IgD-negative memory B cell (primary cell): Measurements from ENCODE around the gene CLK1. TPM values are rescaled to one million over a fixed set of nuclear protein-coding genes. Genes with fewer than 3 reads are reported as not detected.
A peak's percentile ranks its signal among the peaks of the same experiment; 100 is the strongest.
"Not testable (repeated sequence)": the region's sequence is repeated elsewhere in the genome, so short reads cannot be mapped to it uniquely, and the experiment has no call there.

Experiments used
- H3K27ac Mint-ChIP-seq, 3 donors: one replicate each; pipeline ENCODE4 v1.8.0; 2020 to 2022; ENCODE audit warnings: mild to moderate bottlenecking in 3 of 3, mixed read lengths in 3 of 3, moderate library complexity in 1 of 3
- H3K27me3 Mint-ChIP-seq: one replicate; pipeline ENCODE4 v1.8.0; 2021; ENCODE audit warnings: mixed read lengths
- H3K36me3 Mint-ChIP-seq: one replicate; pipeline ENCODE4 v1.8.0; 2020; ENCODE audit warnings: mild to moderate bottlenecking, mixed read lengths
- H3K4me1 Mint-ChIP-seq, 3 donors: one replicate each; pipeline ENCODE4 v1.8.0; 2020 to 2022; ENCODE audit warnings: mixed read lengths in 3 of 3, mild to moderate bottlenecking in 1 of 3
- H3K4me3 Mint-ChIP-seq, 4 donors: one replicate each; pipeline ENCODE4 v1.8.0; 2020 to 2022; ENCODE audit warnings: mild to moderate bottlenecking in 4 of 4, mixed read lengths in 4 of 4, moderate library complexity in 3 of 4
- H3K9me3 Mint-ChIP-seq, 3 donors: one replicate each; pipeline ENCODE4 v1.8.0; 2020 to 2021; ENCODE audit warnings: mixed read lengths in 3 of 3, mild to moderate bottlenecking in 1 of 3
- polyA plus RNA-seq: library from polyadenylated mRNA; unstranded; fragments of 300-500 nt; fragmentation: Illumina TruSeq; gene quantifications from one replicate; pipeline ENCODE4 v1.2.3, GENCODE V29; 2021

The CLK1 gene
- 83.8 TPM for polyA plus RNA-seq

- H3K36me3 Mint-ChIP-seq, result peaks cover 10% of the 10 kb centered on the region
- peaks cover 27 to 34% (median 33%) of the 10 kb centered on the region in 3 donors for H3K4me1 Mint-ChIP-seq
- H3K27me3 Mint-ChIP-seq, result no peaks in the 10 kb centered on the region
Measured at GRCh38 chr2:200864176-200865034, at the start of gene CLK1. TSS of gene CLK1 (minus strand) at chr2:200864658. CDS start at chr2:200861862, 2,796 bp downstream.

GRCh38 chr2:200913654-200914053 is 49.2 kb upstream of the CLK1 start:
- Mint-ChIP-seq H3K4me1 (no peaks in the 10 kb centered on the region), H3K36me3 (no peaks in the 10 kb centered on the region), H3K27me3 (no peaks in the 10 kb centered on the region), H3K9me3 (no peaks in the 10 kb centered on the region), H3K27ac (peak overlapping the region in 1 of 3 donors; percentile 9), H3K4me3 (no peak overlapping the region)

More at GRCh38 chr2:200864176-200865034, at the start of gene CLK1:
- Mint-ChIP-seq H3K4me3 (peak within 1 kb of the TSS; percentile 91 to 100 (median 98)), H3K9me3 (no peaks in the 10 kb centered on the region), H3K27ac (peak within 1 kb of the TSS; percentile 85 to 100 (median 98))

- H3K27me3 Mint-ChIP-seq, result no peaks in the 10 kb centered on the region
- no peaks in the 10 kb centered on the region for H3K36me3 Mint-ChIP-seq
- no peak overlapping the region for H3K27ac Mint-ChIP-seq
- no peak overlapping the region for H3K4me3 Mint-ChIP-seq
- no peaks in the 10 kb centered on the region for H3K4me1 Mint-ChIP-seq
- H3K9me3 Mint-ChIP-seq, result no peaks in the 10 kb centered on the region
Measured at GRCh38 chr2:200909958-200910357, 45.5 kb upstream of the CLK1 start.

GRCh38 chr2:200905618-200906296 is 41.3 kb upstream of the CLK1 start:
- no peaks in the 10 kb centered on the region for H3K27me3 Mint-ChIP-seq
- H3K36me3 Mint-ChIP-seq, result peaks cover 1% of the 10 kb centered on the region
- no peak overlapping the region for H3K4me3 Mint-ChIP-seq
- no peak overlapping the region for H3K27ac Mint-ChIP-seq
- H3K9me3 Mint-ChIP-seq, result no peaks in the 10 kb centered on the region
- H3K4me1 Mint-ChIP-seq, result peaks cover 3 to 6% (median 4%) of the 10 kb centered on the region in 3 donors

DNA sequence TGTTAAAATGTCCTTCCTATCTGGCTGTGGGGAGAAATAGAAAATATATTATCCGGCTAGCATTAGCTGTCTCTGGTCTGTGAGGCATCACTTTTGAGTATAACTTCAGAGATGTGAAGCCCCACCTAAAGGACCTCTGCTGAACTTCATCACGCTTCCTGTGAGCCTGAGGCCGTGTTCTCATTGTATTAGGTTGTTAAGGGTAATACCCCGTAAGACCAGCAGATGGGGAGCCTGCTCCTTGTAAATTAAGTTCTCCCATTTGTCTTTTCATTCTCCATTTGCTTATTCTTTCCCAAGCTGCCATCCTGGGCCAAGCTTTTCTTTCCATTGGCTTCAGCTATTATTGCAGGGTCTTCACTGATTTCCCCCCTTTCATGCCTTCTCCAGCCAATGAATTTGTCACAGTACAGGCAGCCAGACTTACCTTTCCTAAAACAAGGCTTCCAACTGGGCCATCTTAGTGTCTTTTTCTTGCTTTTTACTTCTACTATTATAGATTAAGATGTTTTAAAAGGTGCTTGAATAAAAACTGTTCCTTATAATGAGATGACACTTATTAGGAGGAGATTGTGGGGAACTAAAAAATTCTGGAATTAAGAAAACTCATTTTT is 37.1 kb upstream of the CLK1 start:
- Mint-ChIP-seq H3K36me3 (peaks cover 1% of the 10 kb centered on the region), H3K4me3 (no peak overlapping the region), H3K4me1 (peaks cover 3 to 6% (median 4%) of the 10 kb centered on the region in 3 donors), H3K27me3 (no peaks in the 10 kb centered on the region), H3K9me3 (no peaks in the 10 kb centered on the region), H3K27ac (peak overlapping the region in 2 of 3 donors; percentile 4 to 7)

DNA sequence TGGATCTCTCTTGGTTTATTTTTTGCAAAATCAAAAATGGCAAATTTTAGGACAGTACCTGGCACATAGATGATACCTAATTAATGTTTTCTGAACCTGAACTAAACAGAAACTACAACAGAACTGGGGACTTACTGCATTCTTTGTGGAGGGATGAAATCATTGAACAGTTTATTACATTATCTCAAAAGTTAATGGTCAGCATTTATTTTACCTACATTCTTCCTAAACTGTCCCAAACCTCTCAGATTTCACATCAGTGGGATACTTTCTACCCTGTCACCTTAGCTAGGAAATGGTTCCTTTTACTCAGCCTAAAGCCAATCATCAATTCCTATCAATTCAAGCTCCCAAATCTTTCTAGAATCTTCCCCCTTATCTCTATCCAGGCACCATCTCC is 35.0 kb upstream of the CLK1 start:
- Mint-ChIP-seq H3K9me3 (no peaks in the 10 kb centered on the region), H3K27ac (no peak overlapping the region), H3K4me1 (peaks cover 4 to 6% (median 5%) of the 10 kb centered on the region in 3 donors), H3K27me3 (no peaks in the 10 kb centered on the region), H3K4me3 (no peak overlapping the region), H3K36me3 (no peaks in the 10 kb centered on the region)

DNA sequence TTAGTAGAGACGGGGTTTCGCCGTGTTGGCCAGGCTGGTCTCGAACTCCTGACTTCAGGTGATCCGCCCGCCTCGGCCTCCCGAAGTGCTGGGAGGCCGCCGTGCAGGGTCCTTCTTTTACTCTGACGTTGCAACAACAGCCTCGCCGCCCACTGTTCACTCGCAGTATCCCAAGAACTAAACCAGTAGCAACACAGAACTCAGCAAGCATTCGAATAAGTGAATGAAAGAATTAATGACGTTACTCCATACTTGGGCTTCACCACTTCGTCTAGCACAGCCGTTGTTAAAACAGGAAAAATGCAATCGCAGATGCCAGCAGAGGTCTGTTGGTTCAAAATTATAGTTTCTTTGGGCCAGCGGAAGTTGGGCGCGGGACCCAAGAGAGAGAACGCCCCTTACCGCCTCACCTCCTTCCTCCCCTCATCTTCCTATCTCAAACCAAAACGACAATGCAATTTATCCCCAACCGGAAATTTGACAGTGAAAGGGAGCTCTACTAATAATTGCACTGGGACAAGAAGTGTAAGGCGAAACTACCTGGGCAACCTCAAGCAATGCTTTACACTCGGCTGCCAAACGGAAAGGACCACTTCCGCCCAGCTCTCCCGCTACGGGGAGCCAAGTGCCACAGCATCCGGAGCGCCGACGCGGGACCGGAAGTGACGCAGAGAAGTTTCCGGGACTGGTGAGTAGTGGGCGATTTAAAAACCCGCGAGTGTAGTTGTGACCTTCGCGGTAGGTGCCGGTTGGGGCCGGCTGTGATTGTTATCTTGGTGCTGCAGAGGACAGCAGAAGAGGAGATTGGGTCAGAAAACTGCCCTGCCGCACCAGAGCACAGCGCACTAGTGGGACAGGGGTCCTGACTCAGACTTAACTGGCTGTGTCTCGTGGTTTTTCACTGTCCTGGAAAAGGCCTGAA is 24.5 kb upstream of the CLK1 start, which contains the start of the genes NIF3L1 and PPIL3:
Gene NIF3L1 (plus strand): TSS at position 668 of the 922 bp plus-strand sequence. CDS start 2,573 bp downstream, outside the sequence.
Gene PPIL3 (minus strand): TSS at position 374 of the 922 bp plus-strand sequence. CDS start 1,462 bp downstream, outside the sequence.
- Mint-ChIP-seq H3K27ac (peak within 1 kb of the TSS; percentile 98 to 99 (median 98)), H3K4me1 (peaks cover 19 to 29% (median 25%) of the 10 kb centered on the region in 3 donors), H3K27me3 (no peaks in the 10 kb centered on the region), H3K9me3 (no peaks in the 10 kb centered on the region), H3K36me3 (peaks cover 7% of the 10 kb centered on the region), H3K4me3 (peak within 1 kb of the TSS; percentile 92 to 98 (median 96))

- not testable (repeated sequence) for H3K36me3 Mint-ChIP-seq, H3K4me1 Mint-ChIP-seq, H3K27me3 Mint-ChIP-seq, H3K27ac Mint-ChIP-seq, H3K9me3 Mint-ChIP-seq
- H3K4me3 Mint-ChIP-seq, result peak overlapping the region in 2 of 4 donors; percentile 21 to 74
Measured at GRCh38 chr2:200881715-200882249, 17.3 kb upstream of the CLK1 start.

DNA sequence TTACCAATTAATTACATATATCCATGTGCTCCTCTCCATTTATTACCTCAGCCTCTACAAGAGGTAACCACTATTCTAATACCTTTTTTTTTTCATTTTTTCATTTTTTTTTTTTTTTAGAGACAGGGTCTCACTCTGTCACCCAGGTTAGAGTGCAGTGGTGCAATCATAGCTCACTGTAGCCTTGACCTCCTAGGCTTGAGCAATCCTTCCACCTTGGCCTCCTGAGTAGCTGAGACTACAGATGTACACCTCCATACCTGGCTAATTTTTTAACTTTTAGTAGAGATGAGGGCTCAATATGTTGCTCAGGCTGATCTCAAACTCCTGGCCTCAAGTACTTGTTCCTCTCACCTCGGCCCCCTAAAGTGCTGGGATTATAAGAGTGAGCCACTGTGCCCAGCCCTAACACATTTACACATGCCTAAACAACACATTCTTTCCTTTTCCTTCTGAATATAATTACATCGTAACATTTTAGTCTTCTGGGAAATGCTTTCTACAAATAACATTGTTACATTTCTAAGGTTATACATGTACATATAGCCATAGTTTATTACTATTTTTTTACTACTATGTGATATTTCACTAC is 13.9 kb upstream of the CLK1 start:
- H3K36me3 Mint-ChIP-seq, result peaks cover 3% of the 10 kb centered on the region

DNA sequence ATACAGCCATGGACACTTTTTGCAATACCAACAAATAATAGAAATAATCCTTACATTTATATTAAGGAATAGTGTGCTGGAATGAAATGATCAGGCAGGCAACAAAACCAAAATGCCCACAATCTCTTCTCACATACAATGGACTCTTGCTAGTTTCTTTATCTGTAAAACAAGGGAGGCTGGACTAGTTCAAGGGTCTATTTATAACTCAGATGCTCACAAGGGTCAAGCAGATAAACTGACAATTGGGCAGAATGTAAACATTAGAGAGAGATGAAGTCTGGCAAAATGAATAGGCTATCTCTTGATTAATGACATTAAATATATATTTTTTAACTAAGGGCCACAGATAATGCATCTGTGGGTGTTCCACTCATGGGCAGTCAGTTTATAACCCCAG is 13.0 kb upstream of the CLK1 start:
- H3K27ac Mint-ChIP-seq, result no peak overlapping the region
- no peak overlapping the region for H3K4me3 Mint-ChIP-seq
- peaks cover 0 to 2% (median 1%) of the 10 kb centered on the region in 3 donors for H3K4me1 Mint-ChIP-seq
- no peaks in the 10 kb centered on the region for H3K9me3 Mint-ChIP-seq
- H3K36me3 Mint-ChIP-seq, result peaks cover 3% of the 10 kb centered on the region
- H3K27me3 Mint-ChIP-seq, result no peaks in the 10 kb centered on the region

More for the DNA sequence above, 13.9 kb upstream of the CLK1 start:
- Mint-ChIP-seq H3K27ac (no peak overlapping the region), H3K9me3 (no peaks in the 10 kb centered on the region), H3K4me1 (peaks cover 0 to 3% (median 2%) of the 10 kb centered on the region in 3 donors), H3K27me3 (no peaks in the 10 kb centered on the region), H3K4me3 (no peak overlapping the region)

DNA sequence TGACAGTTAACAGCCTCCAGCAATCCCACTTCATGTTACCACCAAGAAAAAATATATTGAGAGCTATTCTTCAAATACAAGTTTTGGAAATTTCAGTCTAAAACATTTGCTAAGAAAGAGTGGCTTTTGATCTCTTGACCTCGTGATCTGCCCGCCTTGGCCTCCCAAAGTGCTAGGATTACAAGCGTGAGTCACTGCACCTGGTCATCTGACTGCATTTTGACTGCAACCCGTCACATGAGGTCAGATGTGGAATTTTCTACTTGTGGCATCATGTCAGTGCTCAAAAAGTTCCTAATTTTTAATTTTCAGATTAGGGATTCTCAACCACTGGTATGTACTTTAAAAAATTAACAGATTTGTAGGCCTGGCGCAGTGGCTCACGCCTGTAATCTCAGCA is 9.1 kb upstream of the CLK1 start:
- Mint-ChIP-seq H3K27me3 (no peaks in the 10 kb centered on the region), H3K9me3 (no peaks in the 10 kb centered on the region), H3K4me3 (no peak overlapping the region), H3K27ac (no peak overlapping the region), H3K4me1 (peaks cover 0 to 2% (median 1%) of the 10 kb centered on the region in 3 donors), H3K36me3 (peaks cover 2% of the 10 kb centered on the region)

DNA sequence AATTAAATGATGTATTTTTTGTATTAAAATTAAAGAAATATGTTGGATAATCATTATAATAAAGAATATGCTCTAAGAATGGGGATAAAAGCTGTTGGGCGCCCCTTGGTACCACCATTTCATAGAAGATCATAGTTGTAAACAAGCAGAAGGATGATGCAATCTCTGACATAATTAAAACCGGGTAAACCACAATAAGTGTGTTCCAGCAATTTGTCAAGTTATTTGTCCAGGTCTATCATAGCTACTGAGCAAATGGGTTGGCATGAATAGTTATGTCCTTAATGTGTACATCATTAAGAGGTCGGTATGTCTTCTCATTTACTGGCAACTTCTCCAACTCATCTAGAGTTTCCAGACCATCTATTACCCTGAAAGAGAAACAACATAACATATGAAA is 6.7 kb upstream of the CLK1 start:
- Mint-ChIP-seq H3K4me3 (no peak overlapping the region), H3K27me3 (no peaks in the 10 kb centered on the region), H3K4me1 (peaks cover 0 to 4% (median 2%) of the 10 kb centered on the region in 3 donors), H3K27ac (no peak overlapping the region), H3K36me3 (peaks cover 2% of the 10 kb centered on the region), H3K9me3 (no peaks in the 10 kb centered on the region)

GRCh38 chr2:200869014-200869413 is 4.6 kb upstream of the CLK1 start:
- peak overlapping the region in 1 of 3 donors; percentile 68 for H3K27ac Mint-ChIP-seq
- no peaks in the 10 kb centered on the region for H3K27me3 Mint-ChIP-seq
- peaks cover 2% of the 10 kb centered on the region for H3K36me3 Mint-ChIP-seq
- no peaks in the 10 kb centered on the region for H3K9me3 Mint-ChIP-seq
- H3K4me3 Mint-ChIP-seq, result peak overlapping the region in 1 of 4 donors; percentile 29
- H3K4me1 Mint-ChIP-seq, result peaks cover 4 to 11% (median 5%) of the 10 kb centered on the region in 3 donors
